ENCODE results near the gene SRL. TPM values are rescaled to one million over a fixed set of nuclear protein-coding genes. Genes with fewer than 3 reads are reported as not detected.
A peak's percentile ranks its signal among the peaks of the same experiment; 100 is the strongest.

SRL gene
- total and polyA plus RNA-seq, 11 donors = 218 to 760 (median 491) TPM

DNA sequence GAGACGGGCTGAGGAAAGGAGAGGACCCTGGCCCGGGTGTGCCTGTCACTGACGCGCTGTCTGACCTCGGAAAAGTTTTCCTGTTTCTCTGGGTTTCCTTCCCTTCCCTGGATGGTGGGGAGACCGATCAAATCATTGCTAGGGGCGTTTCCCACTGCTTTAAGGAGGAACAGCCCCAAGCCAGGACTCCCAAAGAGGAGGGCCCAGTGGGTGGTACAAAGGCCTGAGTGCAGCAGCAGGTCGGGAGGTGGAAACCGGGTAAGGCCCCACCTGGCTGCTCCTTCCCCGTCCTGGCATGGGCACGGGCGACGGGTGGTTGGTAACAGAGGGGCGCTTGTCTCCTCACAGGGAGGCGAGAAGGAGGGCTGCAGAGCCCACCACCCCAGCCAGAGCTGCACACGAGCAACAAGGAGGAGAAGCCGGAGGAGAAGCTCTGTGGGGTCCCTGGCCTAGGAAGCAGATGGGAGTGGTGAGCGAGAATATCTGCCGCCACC lies 2.2 kb downstream of the SRL start:
- H3K4me3 ChIP-seq = peak overlapping the region; percentile 34 to 62 (median 54)
- no peaks in the 10 kb centered on the region for H3K9me3 ChIP-seq
- H3K27me3 ChIP-seq = no peaks in the 10 kb centered on the region
- H3K36me3 ChIP-seq = no peaks in the 10 kb centered on the region
- intact Hi-C loops (cut with DNase I) = loop anchor here in 6 of 10 donors (5.0 to 10.0 kb wide), 4 partner anchors 32 to 125 kb away; partner anchors contain the start of gene ADCY9 (in 1 of the 6)
- peaks cover 0 to 56% (median 12%) of the 10 kb centered on the region in 12 donors for H3K4me1 ChIP-seq
- peak overlapping the region; percentile 74 to 100 (median 94) for H3K27ac ChIP-seq
- ATAC-seq (peak in 3 of 4 donors; percentile 10 to 19 (median 12)), DNase-seq (no peak)
- TF ChIP-seq POLR2A (IDR thresholded peaks at IDR 0.05) (no peak), CTCF (IDR thresholded peaks at IDR 0.05) (no peak)
- WGBS, 4 donors = 38 to 49% (median 44%) methylated on average over 18 to 19 of the region's 19 CpGs

DNA sequence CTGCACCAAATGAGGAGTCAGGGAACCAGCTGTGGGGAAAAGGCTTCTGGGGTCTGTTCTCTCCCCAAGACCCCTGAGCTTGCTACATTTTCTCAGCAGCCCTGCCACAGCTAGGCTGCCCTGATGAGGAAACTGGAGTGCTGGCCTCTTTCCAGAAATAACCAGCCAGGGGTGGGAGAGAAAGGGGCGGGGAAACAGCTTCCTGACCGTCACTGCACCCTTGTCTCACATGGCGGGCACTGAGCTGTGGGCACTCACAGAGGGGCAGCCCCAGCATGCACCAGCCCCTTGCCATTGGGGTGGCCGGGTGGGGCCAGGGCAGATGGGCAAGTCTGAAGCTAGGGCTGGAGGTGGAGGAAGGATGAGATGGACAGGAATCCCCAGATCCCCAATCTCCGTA lies 2.9 kb downstream of the SRL start:
- Histone ChIP-seq H3K36me3 (no peaks in the 10 kb centered on the region), H3K27me3 (no peaks in the 10 kb centered on the region), H3K9me3 (no peaks in the 10 kb centered on the region), H3K4me1 (peaks cover 0 to 63% (median 19%) of the 10 kb centered on the region in 12 donors), H3K27ac (peak overlapping the region; percentile 74 to 100 (median 94)), H3K4me3 (peak overlapping the region; percentile 34 to 62 (median 54))
- no peak for TF ChIP-seq CTCF (IDR thresholded peaks at IDR 0.05)
- 7 to 32% (median 25%) methylated on average over 4 to 5 of the region's 5 CpGs for WGBS, 4 donors
- intact Hi-C loops (cut with DNase I) = loop anchor here in 1 of 10 donors (5.0 kb wide), 1 partner anchor 37 kb away; no protein-coding TSS in a partner anchor
- ATAC-seq (peak; percentile 27 to 59 (median 52)), DNase-seq (peak in 3 of 5 donors; percentile 63 to 66 (median 65))

DNA sequence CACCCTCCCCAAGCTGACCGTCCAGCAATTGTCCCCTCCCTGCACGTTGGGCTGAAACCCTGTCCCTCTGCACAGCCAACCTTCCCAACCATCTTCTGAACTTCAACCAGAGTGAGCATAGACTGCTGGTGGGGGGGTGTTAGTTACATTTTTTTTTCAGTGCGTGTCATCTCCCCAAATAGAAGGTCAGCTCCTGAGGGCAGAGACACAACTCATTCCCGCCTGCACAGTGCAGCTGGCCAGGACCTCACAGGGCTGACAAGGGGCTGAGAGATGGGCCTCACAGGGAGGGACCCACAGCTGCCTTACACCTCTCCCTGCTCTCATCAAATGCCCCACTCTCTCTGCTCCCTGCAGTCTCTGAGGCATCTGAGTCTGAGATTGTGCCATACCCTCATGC lies 8.4 kb downstream of the SRL start:
- Histone ChIP-seq H3K36me3 (no peaks in the 10 kb centered on the region), H3K9me3 (no peaks in the 10 kb centered on the region), H3K27me3 (no peaks in the 10 kb centered on the region), H3K4me1 (peaks cover 0 to 86% (median 37%) of the 10 kb centered on the region in 12 donors), H3K4me3 (peak overlapping the region in 1 of 12 donors; percentile 7), H3K27ac (peak overlapping the region; percentile 68 to 100 (median 88))
- TF ChIP-seq POLR2A (IDR thresholded peaks at IDR 0.05) = no peak
- no peak for TF ChIP-seq CTCF (IDR thresholded peaks at IDR 0.05)
- 25 to 48% (median 38%) methylated on average over 4 of the region's 4 CpGs for WGBS, 4 donors
- ATAC-seq = peak; percentile 40 to 56 (median 50)
- DNase-seq = peak in 1 of 5 donors; percentile 61
- intact Hi-C loops (cut with DNase I) = loop anchor here in 1 of 10 donors (2.0 kb wide), 1 partner anchor 19 kb away; no protein-coding TSS in a partner anchor

GRCh38 chr16:4232541-4233386 lies 9.1 kb downstream of the SRL start:
- WGBS, 4 donors = 39 to 57% (median 47%) methylated on average over 12 to 14 of the region's 14 CpGs
- TF ChIP-seq POLR2A (IDR thresholded peaks at IDR 0.05) (no peak), CTCF (IDR thresholded peaks at IDR 0.05) (no peak)
- peak; percentile 61 to 73 (median 68) for ATAC-seq
- Histone ChIP-seq H3K4me3 (peak overlapping the region in 1 of 12 donors; percentile 7), H3K27me3 (no peaks in the 10 kb centered on the region), H3K9me3 (no peaks in the 10 kb centered on the region), H3K27ac (peak overlapping the region; percentile 68 to 100 (median 88)), H3K36me3 (no peaks in the 10 kb centered on the region), H3K4me1 (peaks cover 0 to 80% (median 34%) of the 10 kb centered on the region in 12 donors)
- intact Hi-C loops (cut with DNase I) = loop anchor here in 1 of 10 donors (2.0 kb wide), 1 partner anchor 18 kb away; no protein-coding TSS in a partner anchor
- peak in 1 of 5 donors; percentile 43 for DNase-seq

Measured in heart left ventricle (tissue), 16 donors.